Stimulated activated CD4-positive, alpha-beta T cell treated with anti-CD3 and anti-CD28 coated beads, Interleukin-1b, Interleukin-23, amount 100 ng/mL, for 24 hours (primary cell): Measurements from ENCODE around the gene DKC1.

ENCODE experiments used
- DNase-seq, 4 experiments: peaks; one replicate each; pipeline ENCODE4 v3.0.0-alpha.2; 2020; ENCODE audit warnings: low read depth in 4 of 4, low spot score in 1 of 4

DKC1 gene

GRCh38 chrX:154762537-154763296 is at the start of gene DKC1:
Gene DKC1, plus strand, starts transcription at chrX:154762864. Its CDS starts 102 bp downstream, at chrX:154762966.
- DNase-seq = peak; percentile 69 to 92 (median 82)

GRCh38 chrX:154714925-154715324 is 47.7 kb upstream of the DKC1 start:
- peak in 2 of 4 experiments; percentile 20 to 31 for DNase-seq

- no peak for DNase-seq
These were observed 46.8 kb upstream of the DKC1 start for GRCh38 chrX:154715825-154716224.

- DNase-seq = no peak
These were observed 44.8 kb upstream of the DKC1 start for GRCh38 chrX:154717824-154718223.

- no peak for DNase-seq
These were observed 44.0 kb upstream of the DKC1 start for GRCh38 chrX:154718616-154719015.

- DNase-seq = peak in 1 of 4 experiments; percentile 17
These were observed 43.5 kb upstream of the DKC1 start for GRCh38 chrX:154719132-154719675.

- DNase-seq = no peak
These were observed 42.6 kb upstream of the DKC1 start for GRCh38 chrX:154720067-154720466.

- DNase-seq = no peak
These were observed 41.5 kb upstream of the DKC1 start for GRCh38 chrX:154721155-154721554.

GRCh38 chrX:154724993-154725756 is 37.5 kb upstream of the DKC1 start:
- no peak for DNase-seq

GRCh38 chrX:154727418-154727817 is 35.2 kb upstream of the DKC1 start:
- DNase-seq = no peak

- DNase-seq = no peak
These were observed 34.8 kb upstream of the DKC1 start for GRCh38 chrX:154727871-154728270.

GRCh38 chrX:154728431-154729190 is 34.1 kb upstream of the DKC1 start:
- no peak for DNase-seq

- DNase-seq = no peak
These were observed 33.2 kb upstream of the DKC1 start for GRCh38 chrX:154729439-154729838.

GRCh38 chrX:154730253-154730891 is 32.3 kb upstream of the DKC1 start:
- no peak for DNase-seq

GRCh38 chrX:154731184-154731583 is 31.5 kb upstream of the DKC1 start:
- no peak for DNase-seq

- no peak for DNase-seq
These were observed 30.8 kb upstream of the DKC1 start for GRCh38 chrX:154731881-154732280.

GRCh38 chrX:154732421-154733065 is 30.1 kb upstream of the DKC1 start:
- DNase-seq = no peak

GRCh38 chrX:154733066-154733425 is 29.6 kb upstream of the DKC1 start:
- no peak for DNase-seq

- no peak for DNase-seq
These were observed 28.4 kb upstream of the DKC1 start for GRCh38 chrX:154734061-154734781.
